Measurements from ENCODE around the gene B3GAT1. TPM values are rescaled to one million over a fixed set of nuclear protein-coding genes. Genes with fewer than 3 reads are reported as not detected.

B3GAT1 gene
- total and polyA plus RNA-seq, 2 donors (not counting 1 experiment from before 2014, with no cell fraction given) = under 0.01 TPM; not detected in 1

GRCh38 chr11:134449713-134450112 lies 37.7 kb upstream of the B3GAT1 start:
- no peaks in the 10 kb centered on the region for H3K27me3 ChIP-seq (ENCODE audit: control insufficient read depth, insufficient read depth, low read length)
- no peak overlapping the region for H3K4me3 ChIP-seq (replicated peaks in 1 of 4; ENCODE audit: control extremely low read depth in 1 of 4, insufficient read depth in 1 of 4, low read depth in 3 of 4, low read length in 4 of 4)
- H2AFZ ChIP-seq (ENCODE audit: low read length) = no peak overlapping the region
- H3K4me2 ChIP-seq (ENCODE audit: extremely low read depth, insufficient read depth, low read length) = no peak overlapping the region
- H4K20me1 ChIP-seq (ENCODE audit: control insufficient read depth, extremely low read depth, insufficient read depth, low read length) = no peaks in the 10 kb centered on the region
- DNase-seq (ENCODE audit: low read depth in 2 of 2) = no peak
- no peaks in the 10 kb centered on the region for H3K36me3 ChIP-seq (ENCODE audit: control insufficient read depth, insufficient read depth, low read length)
- TF ChIP-seq, protein P1, sequence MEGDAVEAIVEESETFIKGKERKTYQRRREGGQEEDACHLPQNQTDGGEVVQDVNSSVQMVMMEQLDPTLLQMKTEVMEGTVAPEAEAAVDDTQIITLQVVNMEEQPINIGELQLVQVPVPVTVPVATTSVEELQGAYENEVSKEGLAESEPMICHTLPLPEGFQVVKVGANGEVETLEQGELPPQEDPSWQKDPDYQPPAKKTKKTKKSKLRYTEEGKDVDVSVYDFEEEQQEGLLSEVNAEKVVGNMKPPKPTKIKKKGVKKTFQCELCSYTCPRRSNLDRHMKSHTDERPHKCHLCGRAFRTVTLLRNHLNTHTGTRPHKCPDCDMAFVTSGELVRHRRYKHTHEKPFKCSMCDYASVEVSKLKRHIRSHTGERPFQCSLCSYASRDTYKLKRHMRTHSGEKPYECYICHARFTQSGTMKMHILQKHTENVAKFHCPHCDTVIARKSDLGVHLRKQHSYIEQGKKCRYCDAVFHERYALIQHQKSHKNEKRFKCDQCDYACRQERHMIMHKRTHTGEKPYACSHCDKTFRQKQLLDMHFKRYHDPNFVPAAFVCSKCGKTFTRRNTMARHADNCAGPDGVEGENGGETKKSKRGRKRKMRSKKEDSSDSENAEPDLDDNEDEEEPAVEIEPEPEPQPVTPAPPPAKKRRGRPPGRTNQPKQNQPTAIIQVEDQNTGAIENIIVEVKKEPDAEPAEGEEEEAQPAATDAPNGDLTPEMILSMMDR (conservative IDR thresholded peaks at IDR 0.05 in 1 of 2, IDR thresholded peaks at IDR 0.05 in 1 of 2; ENCODE audit: low read depth in 1 of 2, low read length in 2 of 2) = no peak
- TF ChIP-seq EZH2 (IDR thresholded peaks at IDR 0.05; ENCODE audit: low read length, missing control alignments) = no peak
- no peaks in the 10 kb centered on the region for H3K79me2 ChIP-seq (ENCODE audit: control insufficient read depth, insufficient read depth, low read length)
- H3K4me1 ChIP-seq (ENCODE audit: control insufficient read depth, extremely low read depth, insufficient read depth, low read length) = no peaks in the 10 kb centered on the region
- no peak overlapping the region for H3K9ac ChIP-seq (ENCODE audit: insufficient read depth, low read length)
- no peak overlapping the region for H3K27ac ChIP-seq (ENCODE audit: insufficient read depth, low read length)
- no peaks in the 10 kb centered on the region for H3K9me3 ChIP-seq (ENCODE audit: control insufficient read depth, insufficient read depth, low read depth, low read length)

DNA sequence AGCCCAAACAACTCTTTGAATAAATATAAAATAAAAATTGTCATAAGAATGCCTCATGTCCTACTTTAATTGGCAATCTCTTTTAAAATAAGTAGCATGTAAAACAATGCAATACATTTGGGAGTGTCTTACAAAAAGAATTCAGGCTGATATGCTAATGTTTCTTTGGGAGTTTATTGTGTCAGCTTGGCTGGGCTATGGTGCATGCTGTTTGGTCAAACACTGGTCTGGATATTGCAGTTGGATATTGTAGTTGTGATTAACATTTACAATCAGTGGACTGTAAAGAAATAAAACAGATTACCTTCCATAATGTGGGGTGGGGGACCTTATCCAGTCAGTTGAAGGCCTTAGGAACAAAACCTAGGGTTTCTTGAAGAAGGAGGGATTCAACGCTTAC lies 37.0 kb upstream of the B3GAT1 start:
- no peak for TF ChIP-seq EZH2 (IDR thresholded peaks at IDR 0.05; ENCODE audit: low read length, missing control alignments)
- TF ChIP-seq, protein P1 (conservative IDR thresholded peaks at IDR 0.05 in 1 of 2, IDR thresholded peaks at IDR 0.05 in 1 of 2; ENCODE audit: low read depth in 1 of 2, low read length in 2 of 2) = no peak
- no peak overlapping the region for H3K9ac ChIP-seq (ENCODE audit: insufficient read depth, low read length)

GRCh38 chr11:134447696-134448095 lies 35.7 kb upstream of the B3GAT1 start:
- H2AFZ ChIP-seq (ENCODE audit: low read length) = no peak overlapping the region
- DNase-seq (ENCODE audit: low read depth in 2 of 2) = no peak
- H3K36me3 ChIP-seq (ENCODE audit: control insufficient read depth, insufficient read depth, low read length) = no peaks in the 10 kb centered on the region
- no peak overlapping the region for H3K4me2 ChIP-seq (ENCODE audit: extremely low read depth, insufficient read depth, low read length)
- no peaks in the 10 kb centered on the region for H3K4me1 ChIP-seq (ENCODE audit: control insufficient read depth, extremely low read depth, insufficient read depth, low read length)
- TF ChIP-seq EZH2 (IDR thresholded peaks at IDR 0.05; ENCODE audit: low read length, missing control alignments) = no peak
- TF ChIP-seq, protein P1 (conservative IDR thresholded peaks at IDR 0.05 in 1 of 2, IDR thresholded peaks at IDR 0.05 in 1 of 2; ENCODE audit: low read depth in 1 of 2, low read length in 2 of 2) = no peak
- H3K9ac ChIP-seq (ENCODE audit: insufficient read depth, low read length) = no peak overlapping the region
- H3K27me3 ChIP-seq (ENCODE audit: control insufficient read depth, insufficient read depth, low read length) = no peaks in the 10 kb centered on the region
- H3K4me3 ChIP-seq (replicated peaks in 1 of 4; ENCODE audit: control extremely low read depth in 1 of 4, insufficient read depth in 1 of 4, low read depth in 3 of 4, low read length in 4 of 4) = no peak overlapping the region
- H4K20me1 ChIP-seq (ENCODE audit: control insufficient read depth, extremely low read depth, insufficient read depth, low read length) = no peaks in the 10 kb centered on the region
- no peak overlapping the region for H3K27ac ChIP-seq (ENCODE audit: insufficient read depth, low read length)
- H3K79me2 ChIP-seq (ENCODE audit: control insufficient read depth, insufficient read depth, low read length) = no peaks in the 10 kb centered on the region
- H3K9me3 ChIP-seq (ENCODE audit: control insufficient read depth, insufficient read depth, low read depth, low read length) = no peaks in the 10 kb centered on the region

More for the DNA sequence above, 37.0 kb upstream of the B3GAT1 start:
- Histone ChIP-seq H4K20me1 (ENCODE audit: control insufficient read depth, extremely low read depth, insufficient read depth, low read length) (no peaks in the 10 kb centered on the region), H3K79me2 (ENCODE audit: control insufficient read depth, insufficient read depth, low read length) (no peaks in the 10 kb centered on the region), H3K27ac (ENCODE audit: insufficient read depth, low read length) (no peak overlapping the region), H2AFZ (ENCODE audit: low read length) (no peak overlapping the region), H3K4me2 (ENCODE audit: extremely low read depth, insufficient read depth, low read length) (no peak overlapping the region), H3K4me3 (replicated peaks in 1 of 4; ENCODE audit: control extremely low read depth in 1 of 4, insufficient read depth in 1 of 4, low read depth in 3 of 4, low read length in 4 of 4) (no peak overlapping the region), H3K9me3 (ENCODE audit: control insufficient read depth, insufficient read depth, low read depth, low read length) (no peaks in the 10 kb centered on the region), H3K27me3 (ENCODE audit: control insufficient read depth, insufficient read depth, low read length) (no peaks in the 10 kb centered on the region), H3K4me1 (ENCODE audit: control insufficient read depth, extremely low read depth, insufficient read depth, low read length) (no peaks in the 10 kb centered on the region), H3K36me3 (ENCODE audit: control insufficient read depth, insufficient read depth, low read length) (no peaks in the 10 kb centered on the region)
- no peak for DNase-seq (ENCODE audit: low read depth in 2 of 2)

Data from fibroblast of lung (primary cell).